GM23248 (cell line): ENCODE data around the gene CCL7.

ENCODE experiments used
- EZH2 ChIP-seq: fragments of 200-600 bp; sonication (generic); IDR thresholded peaks from 2 replicates; pipeline ENCODE4 v1.6.1; 2018; ENCODE audit warnings: antibody characterized with exemption, mild to moderate bottlenecking; ENCODE audit not compliant: insufficient read depth, poor library complexity, severe bottlenecking
- EZH2phosphoT487 ChIP-seq: fragments of 200-600 bp; sonication (generic); IDR thresholded peaks from 2 replicates; pipeline ENCODE4 v1.6.1; 2018; ENCODE audit warnings: antibody characterized with exemption, moderate library complexity, mild to moderate bottlenecking, low read depth; ENCODE audit not compliant: insufficient read depth

GRCh38 chr17:34257299-34257985 is 12.6 kb upstream of the CCL7 start:
- TF ChIP-seq EZH2 (no peak), EZH2phosphoT487 (no peak)
